HL-60 (cell line): ENCODE data around the gene RFX1.

Experiments
- CTCF ChIP-seq: IDR thresholded peaks from one replicate; pipeline ENCODE4 v1.5.1; 2011; ENCODE audit warnings: low read length, control low read depth, inconsistent platforms; ENCODE audit not compliant: insufficient read depth
- GABPA ChIP-seq: IDR thresholded peaks from 2 replicates; pipeline ENCODE4 v1.6.1; 2012; ENCODE audit warnings: low read depth
- POLR2AphosphoS5 ChIP-seq: IDR thresholded peaks from 2 replicates; pipeline ENCODE4 v1.6.1; 2012; ENCODE audit warnings: low read depth
- REST ChIP-seq: IDR thresholded peaks from 2 replicates; pipeline ENCODE4 v1.6.1; 2012; ENCODE audit warnings: low read depth; ENCODE audit not compliant: insufficient replicate concordance
- SPI1 ChIP-seq: IDR thresholded peaks from 2 replicates; pipeline ENCODE4 v1.6.1; 2012; ENCODE audit warnings: low read depth, mild to moderate bottlenecking, borderline replicate concordance

- TF ChIP-seq CTCF (no peak), SPI1 (no peak), POLR2AphosphoS5 (no peak), GABPA (no peak), REST (no peak)
These were observed 48.6 kb upstream of the RFX1 start for GRCh38 chr19:14054721-14055120.
